Ovary (tissue), 9 donors: ENCODE data around the gene MYH2. TPM values are rescaled to one million over a fixed set of nuclear protein-coding genes. Genes with fewer than 3 reads are reported as not detected.

Experiments used
- DNase-seq, 5 donors: peaks; one replicate each; pipeline ENCODE4 v3.0.0-alpha.2; 2019 to 2020
- H3K27ac ChIP-seq, 2 donors: fragments of 200-600 bp; one replicate each; pipeline versions ENCODE4 v1.5.1 to v1.8.0; 2019 to 2022
- H3K27me3 ChIP-seq: fragments of 200-600 bp; one replicate; pipeline ENCODE4 v1.8.0; 2022
- H3K36me3 ChIP-seq: fragments of 200-600 bp; sonication (generic); one replicate; pipeline ENCODE4 v1.5.1; 2019
- H3K4me1 ChIP-seq: one replicate; pipeline ENCODE4 v1.8.1; 2013; ENCODE audit warnings: mild to moderate bottlenecking, moderate library complexity; ENCODE audit not compliant: insufficient read depth
- H3K4me3 ChIP-seq: fragments of 200-600 bp; sonication (generic); one replicate; pipeline ENCODE4 v1.5.1; 2017
- H3K9me3 ChIP-seq, 2 donors: fragments of 200-600 bp in 1 of 2; sonication (generic) in 1 of 2; one replicate each; pipeline versions ENCODE4 v1.5.1 to v1.8.1; 2013 to 2019; ENCODE audit warnings: mild to moderate bottlenecking in 1 of 2, moderate library complexity in 1 of 2
- EP300 ChIP-seq: sonication (generic); formaldehyde crosslinking; IDR thresholded peaks from one replicate; pipeline ENCODE4 v1.6.1; 2017; ENCODE audit warnings: antibody characterized with exemption
- POLR2A ChIP-seq: fragments of 450-650 bp; IDR thresholded peaks from one replicate; pipeline ENCODE4 v1.6.1; 2017; ENCODE audit warnings: antibody characterized with exemption, mild to moderate bottlenecking, moderate library complexity
- WGBS, 3 donors: extraction: QIAGEN DNeasy Blood & Tissue Kit in 1 of 3; methylation state at CpG; one replicate each; pipeline versions ENCODE4 v1.1.5 to v1.1.7; 2013 to 2017; 5-methylcytosine and 5-hydroxymethylcytosine counted together
- intact Hi-C, 4 donors: fragments of 100-400 bp; cut with DNase I; formaldehyde crosslinking; loops; one replicate each; pipeline versions ENCODE4 v1.11.0 to v1.15.1; 2022 to 2023
- polyA plus RNA-seq, 2 donors: library from polyadenylated mRNA; stranded (reverse); fragments of 200-250 nt in 1 of 2; fragments of 350-450 nt in 1 of 2; fragmentation: Illumina TruSeq in 1 of 2; extraction: RNeasy Lipid Tissue Mini Kit (QIAGEN cat#74804) in 1 of 2; gene quantifications; one replicate each; pipeline ENCODE4 v1.2.3, GENCODE V29; 2013 to 2014
- total RNA-seq, 7 donors: library from RNA; depleted of rRNA in 2 of 7; stranded (reverse); fragments of >200 nt in 2 of 7; fragmentation: NEBNext Ultra II Directional in 3 of 7; extraction: Animal tissue kit (Norgen Biotek cat#: 25700) in 3 of 7; gene quantifications; one replicate each; pipeline versions ENCODE4 v1.1.0 to v1.2.4, GENCODE V29; 2016 to 2023
- TF ChIP-seq, protein P1 (sequence below), 3 donors: fragments of 450-650 bp in 2 of 3; fragments of 200-600 bp in 1 of 3; IDR thresholded peaks; one replicate each; pipeline versions ENCODE4 v1.5.1 to v1.8.0; 2016 to 2022; ENCODE audit warnings: antibody characterized with exemption in 3 of 3, mild to moderate bottlenecking in 1 of 3
- donor health status: DM: no; HTN: no; CAD: no; lungs with moderate emphysema.
- donor health status: DM: no; HTN: no; CAD: no.
- donor health status: Bipolar disorder and iron deficiency.
- donor health status: DM: yes; HTN: yes; CAD: no.
- donor health status: DM: no; HTN: no; CAD: no.
- donor health status: DM: yes; HTN: yes; CAD: no.

MYH2 gene
- total and polyA plus RNA-seq, 9 donors, result 0.13 to 2.0 (median 0.25) TPM; not detected in 6

GRCh38 chr17:10518271-10519037 is 31.0 kb downstream of the MYH2 start, which contains the start of gene MYH1:
MYH1 (minus strand) TSS chr17:10518542; CDS start chr17:10516642, 1,900 bp downstream.
- no peaks in the 10 kb centered on the region for H3K36me3 ChIP-seq
- no peak within 1 kb of the TSS for H3K4me3 ChIP-seq
- H3K27me3 ChIP-seq, result no peaks in the 10 kb centered on the region
- 54 to 58% (median 57%) methylated on average over 11 of the region's 11 CpGs for WGBS, 3 donors
- H3K9me3 ChIP-seq, result no peaks in the 10 kb centered on the region
- DNase-seq, result no peak
- no peaks in the 10 kb centered on the region for H3K4me1 ChIP-seq
- TF ChIP-seq POLR2A (no peak), EP300 (no peak)
- TF ChIP-seq, protein P1, sequence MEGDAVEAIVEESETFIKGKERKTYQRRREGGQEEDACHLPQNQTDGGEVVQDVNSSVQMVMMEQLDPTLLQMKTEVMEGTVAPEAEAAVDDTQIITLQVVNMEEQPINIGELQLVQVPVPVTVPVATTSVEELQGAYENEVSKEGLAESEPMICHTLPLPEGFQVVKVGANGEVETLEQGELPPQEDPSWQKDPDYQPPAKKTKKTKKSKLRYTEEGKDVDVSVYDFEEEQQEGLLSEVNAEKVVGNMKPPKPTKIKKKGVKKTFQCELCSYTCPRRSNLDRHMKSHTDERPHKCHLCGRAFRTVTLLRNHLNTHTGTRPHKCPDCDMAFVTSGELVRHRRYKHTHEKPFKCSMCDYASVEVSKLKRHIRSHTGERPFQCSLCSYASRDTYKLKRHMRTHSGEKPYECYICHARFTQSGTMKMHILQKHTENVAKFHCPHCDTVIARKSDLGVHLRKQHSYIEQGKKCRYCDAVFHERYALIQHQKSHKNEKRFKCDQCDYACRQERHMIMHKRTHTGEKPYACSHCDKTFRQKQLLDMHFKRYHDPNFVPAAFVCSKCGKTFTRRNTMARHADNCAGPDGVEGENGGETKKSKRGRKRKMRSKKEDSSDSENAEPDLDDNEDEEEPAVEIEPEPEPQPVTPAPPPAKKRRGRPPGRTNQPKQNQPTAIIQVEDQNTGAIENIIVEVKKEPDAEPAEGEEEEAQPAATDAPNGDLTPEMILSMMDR (IDR thresholded peaks at IDR 0.05), result no peak
- no peak within 1 kb of the TSS for H3K27ac ChIP-seq
- intact Hi-C loops, result no loop called here

GRCh38 chr17:10516638-10517037 is 32.8 kb downstream of the MYH2 start:
- Histone ChIP-seq H3K4me3 (no peak overlapping the region), H3K4me1 (no peaks in the 10 kb centered on the region), H3K9me3 (no peaks in the 10 kb centered on the region), H3K27me3 (no peaks in the 10 kb centered on the region), H3K27ac (no peak overlapping the region), H3K36me3 (no peaks in the 10 kb centered on the region)
- intact Hi-C loops, result no loop called here
- no peak for DNase-seq
- TF ChIP-seq, protein P1 (IDR thresholded peaks at IDR 0.05), result no peak
- no peak for TF ChIP-seq POLR2A
- TF ChIP-seq EP300, result no peak

DNA sequence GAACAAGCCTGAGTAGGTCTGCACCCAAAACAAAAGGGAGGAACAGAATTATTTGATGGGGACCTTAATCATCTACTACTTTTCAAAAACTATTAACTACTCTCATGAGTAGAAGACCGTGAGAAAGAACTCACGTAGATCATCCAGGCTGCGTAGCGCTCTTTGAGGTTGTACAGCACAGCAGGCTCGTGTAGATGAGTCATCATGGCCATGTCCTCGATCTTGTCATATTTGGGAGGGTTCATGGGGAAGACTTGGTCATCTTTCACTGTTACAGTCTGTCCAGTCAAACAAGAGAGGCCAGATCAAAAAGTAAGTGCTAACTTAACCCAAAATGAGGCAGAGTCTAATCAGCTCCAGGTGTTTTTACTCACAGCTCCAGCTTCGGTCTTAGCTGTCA is 33.4 kb downstream of the MYH2 start:
- H3K36me3 ChIP-seq, result no peaks in the 10 kb centered on the region
- intact Hi-C loops, result no loop called here
- no peak overlapping the region for H3K4me3 ChIP-seq
- H3K27ac ChIP-seq, result no peak overlapping the region
- no peak for DNase-seq
- WGBS, 3 donors, result 77 to 83% (median 82%) methylated on average over 7 of the region's 7 CpGs
- H3K4me1 ChIP-seq, result no peaks in the 10 kb centered on the region
- TF ChIP-seq, protein P1 (IDR thresholded peaks at IDR 0.05), result no peak
- TF ChIP-seq POLR2A (no peak), EP300 (no peak)
- H3K9me3 ChIP-seq, result no peaks in the 10 kb centered on the region
- no peaks in the 10 kb centered on the region for H3K27me3 ChIP-seq

DNA sequence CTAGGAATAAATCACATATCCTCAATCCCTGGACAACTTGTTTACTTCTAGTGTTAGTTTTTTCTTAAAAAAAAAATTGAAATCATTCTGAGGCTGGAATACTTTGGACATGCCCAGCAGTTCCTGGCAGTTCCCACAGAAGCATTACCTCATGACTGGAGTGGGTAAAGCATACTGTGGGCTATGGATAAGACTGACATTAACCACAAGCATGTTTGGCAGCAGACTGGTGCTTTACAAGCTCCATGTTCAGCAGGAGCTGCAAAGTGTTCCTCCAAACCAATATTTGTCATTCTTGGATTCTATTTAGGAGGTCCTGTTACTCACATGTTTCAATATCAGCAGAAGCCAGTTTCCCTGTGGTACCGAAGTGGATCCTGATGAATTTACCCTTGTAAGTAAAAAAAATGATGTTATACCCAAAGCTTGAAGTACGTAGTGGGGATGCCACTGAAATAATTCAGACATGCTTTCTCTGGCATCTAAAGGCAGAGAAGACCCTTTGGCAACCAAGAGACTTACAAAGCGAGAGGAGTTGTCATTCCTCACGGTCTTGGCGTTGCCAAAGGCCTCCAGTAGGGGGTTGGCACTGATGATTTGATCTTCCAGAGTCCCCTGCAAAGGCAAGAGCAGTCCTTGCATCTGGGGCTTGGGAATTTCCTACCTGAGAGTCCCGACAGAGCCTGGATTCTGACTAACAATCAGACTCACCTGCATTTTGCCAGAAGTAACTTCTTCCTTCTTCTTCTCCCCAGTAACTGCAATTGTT is 36.0 kb downstream of the MYH2 start:
- Histone ChIP-seq H3K27ac (no peak overlapping the region), H3K4me1 (no peaks in the 10 kb centered on the region), H3K36me3 (no peaks in the 10 kb centered on the region), H3K27me3 (no peaks in the 10 kb centered on the region), H3K9me3 (no peaks in the 10 kb centered on the region), H3K4me3 (no peak overlapping the region)
- DNase-seq, result no peak
- TF ChIP-seq, protein P1 (IDR thresholded peaks at IDR 0.05), result no peak
- TF ChIP-seq POLR2A (no peak), EP300 (no peak)
- WGBS, 3 donors, result 56 to 61% (median 61%) methylated on average over 6 of the region's 6 CpGs
- intact Hi-C loops, result no loop called here
